ENCODE measurements around the gene COL11A2. TPM values are rescaled to one million over a fixed set of nuclear protein-coding genes. Genes with fewer than 3 reads are reported as not detected.

COL11A2 gene
- total and polyA plus RNA-seq, 2 of the 13 experiments (the other 11 are each of a cell fraction or from before 2014, with no cell fraction given): 0.55 TPM

GRCh38 chr6:33200219-33201146 is 8.2 kb upstream of the COL11A2 start, which contains the start of the genes RXRB and SLC39A7 (continued):
- TF ChIP-seq ZNF703 (CRISPR knock-in tag; IDR thresholded peaks at IDR 0.05; ENCODE audit: borderline replicate concordance): peak; percentile 95; the same call in 1 of the 2 replicates
- TF ChIP-seq SRSF1 (optimal IDR thresholded peaks at IDR 0.05; ENCODE audit: low read depth, low read length): no peak
- TF ChIP-seq GPN1 (CRISPR knock-in tag; IDR thresholded peaks at IDR 0.05; ENCODE audit: borderline replicate concordance): peak; percentile 43; the same call in 1 of the 2 replicates
- peak; percentile 87 for TF ChIP-seq ISL2 (CRISPR knock-in tag; IDR thresholded peaks at IDR 0.05)
- TF ChIP-seq TOPORS (CRISPR knock-in tag; IDR thresholded peaks at IDR 0.05): no peak
- TF ChIP-seq ZNF510 (CRISPR knock-in tag; IDR thresholded peaks at IDR 0.05; ENCODE audit: low read depth): peak; percentile 76; the same call in 1 of the 2 replicates
- no peak for TF ChIP-seq POLR2AphosphoS2 (IDR thresholded peaks at IDR 0.05; ENCODE audit: low read depth, low read length)
- TF ChIP-seq TAF15 (IDR thresholded peaks at IDR 0.05; ENCODE audit: low read depth, low read length, poor library complexity, severe bottlenecking): peak; percentile 24
- TF ChIP-seq KLF15 (CRISPR knock-in tag; IDR thresholded peaks at IDR 0.05; ENCODE audit: borderline replicate concordance): peak; percentile 83
- no peak for TF ChIP-seq BRF2 (CRISPR knock-in tag; IDR thresholded peaks at IDR 0.05)
- no peak for TF ChIP-seq MZF1 (CRISPR knock-in tag; IDR thresholded peaks at IDR 0.05; ENCODE audit: borderline replicate concordance)
- no peak; the same call in 1 of the 2 replicates for TF ChIP-seq CENPBD1 (CRISPR knock-in tag; IDR thresholded peaks at IDR 0.05; ENCODE audit: borderline replicate concordance, low read depth)
- TF ChIP-seq ZNF790 (CRISPR knock-in tag; IDR thresholded peaks at IDR 0.05; ENCODE audit: borderline replicate concordance): peak; percentile 88; the same call in 1 of the 2 replicates
- peak; percentile 92; the same call in 1 of the 2 replicates for TF ChIP-seq YEATS4 (CRISPR knock-in tag; IDR thresholded peaks at IDR 0.05; ENCODE audit: borderline replicate concordance)
- peak; percentile 44; the same call in 1 of the 2 replicates for TF ChIP-seq ZKSCAN8 (CRISPR knock-in tag; IDR thresholded peaks at IDR 0.05; ENCODE audit: borderline replicate concordance)
- no peak for TF ChIP-seq SRF (IDR thresholded peaks at IDR 0.05; ENCODE audit: low read depth, low read length)
- TF ChIP-seq ZSCAN21 (CRISPR knock-in tag; IDR thresholded peaks at IDR 0.05; ENCODE audit: borderline replicate concordance): peak; percentile 89; the same call in 1 of the 2 replicates
- no peak for TF ChIP-seq FOXO4 (CRISPR knock-in tag; conservative IDR thresholded peaks at IDR 0.05)
- peak; percentile 83 for TF ChIP-seq KMT2A (CRISPR knock-in tag; IDR thresholded peaks at IDR 0.05)
- TF ChIP-seq ZNF335 (CRISPR knock-in tag; IDR thresholded peaks at IDR 0.05): no peak
- TF ChIP-seq MIER3 (CRISPR knock-in tag; IDR thresholded peaks at IDR 0.05; ENCODE audit: borderline replicate concordance): peak; percentile 96; the same call in 1 of the 2 replicates
- no peak for TF ChIP-seq ADNP (CRISPR knock-in tag; IDR thresholded peaks at IDR 0.05)
- peak; percentile 100 for TF ChIP-seq ZNF740 (CRISPR knock-in tag; IDR thresholded peaks at IDR 0.05)
- no peak for TF ChIP-seq SMARCE1 (IDR thresholded peaks at IDR 0.05; ENCODE audit: borderline replicate concordance)
- TF ChIP-seq CCAR2 (optimal IDR thresholded peaks at IDR 0.05; ENCODE audit: low read depth, low read length): no peak
- no peak for TF ChIP-seq ZNF615 (CRISPR knock-in tag; IDR thresholded peaks at IDR 0.05; ENCODE audit: borderline replicate concordance)
